ENCODE measurements around the gene NFKBIZ.

- no peak for TF ChIP-seq CREB1 (CRISPR knock-in tag; IDR thresholded peaks at IDR 0.05)
- no peak for TF ChIP-seq CTCF (IDR thresholded peaks at IDR 0.05)
- TF ChIP-seq GABPB1 (CRISPR knock-in tag; IDR thresholded peaks at IDR 0.05): no peak
- TF ChIP-seq PREB (CRISPR knock-in tag; IDR thresholded peaks at IDR 0.05; ENCODE audit: borderline replicate concordance): no peak
- no peak for TF ChIP-seq ZNF416 (CRISPR knock-in tag; IDR thresholded peaks at IDR 0.05)
- no peak for TF ChIP-seq NR3C1 (CRISPR knock-in tag; conservative IDR thresholded peaks at IDR 0.05; ENCODE audit: low read depth)
- no peak for TF ChIP-seq ATF3 (CRISPR knock-in tag; conservative IDR thresholded peaks at IDR 0.05)
- no peak for TF ChIP-seq ZNF219 (CRISPR knock-in tag; IDR thresholded peaks at IDR 0.05; ENCODE audit: borderline replicate concordance)
- no peak for TF ChIP-seq ATF6 (CRISPR knock-in tag; IDR thresholded peaks at IDR 0.05)
- TF ChIP-seq ELF4 (CRISPR knock-in tag; IDR thresholded peaks at IDR 0.05; ENCODE audit: low read depth): no peak
- TF ChIP-seq MAX (CRISPR knock-in tag; IDR thresholded peaks at IDR 0.05): no peak
- no peak for TF ChIP-seq CBFB (CRISPR knock-in tag; IDR thresholded peaks at IDR 0.05; ENCODE audit: low read depth)
Measured at GRCh38 chr3:101842245-101842934, 6.9 kb upstream of the NFKBIZ start.

Data from WTC11 (cell line).